Loucy (cell line): ENCODE results near the gene MYT1.

ENCODE experiments used
- EZH2phosphoT487 ChIP-seq: fragments of 200-600 bp; IDR thresholded peaks from 2 replicates; pipeline ENCODE4 v1.6.1; 2018; ENCODE audit warnings: antibody characterized with exemption, mild to moderate bottlenecking, moderate library complexity, borderline replicate concordance
- TF ChIP-seq, protein P1 (sequence below): fragments of 200-600 bp; sonication (generic); conservative IDR thresholded peaks from 2 replicates; pipeline ENCODE4 v1.5.1; 2014; ENCODE audit warnings: mild to moderate bottlenecking, antibody characterized with exemption, low read length

DNA sequence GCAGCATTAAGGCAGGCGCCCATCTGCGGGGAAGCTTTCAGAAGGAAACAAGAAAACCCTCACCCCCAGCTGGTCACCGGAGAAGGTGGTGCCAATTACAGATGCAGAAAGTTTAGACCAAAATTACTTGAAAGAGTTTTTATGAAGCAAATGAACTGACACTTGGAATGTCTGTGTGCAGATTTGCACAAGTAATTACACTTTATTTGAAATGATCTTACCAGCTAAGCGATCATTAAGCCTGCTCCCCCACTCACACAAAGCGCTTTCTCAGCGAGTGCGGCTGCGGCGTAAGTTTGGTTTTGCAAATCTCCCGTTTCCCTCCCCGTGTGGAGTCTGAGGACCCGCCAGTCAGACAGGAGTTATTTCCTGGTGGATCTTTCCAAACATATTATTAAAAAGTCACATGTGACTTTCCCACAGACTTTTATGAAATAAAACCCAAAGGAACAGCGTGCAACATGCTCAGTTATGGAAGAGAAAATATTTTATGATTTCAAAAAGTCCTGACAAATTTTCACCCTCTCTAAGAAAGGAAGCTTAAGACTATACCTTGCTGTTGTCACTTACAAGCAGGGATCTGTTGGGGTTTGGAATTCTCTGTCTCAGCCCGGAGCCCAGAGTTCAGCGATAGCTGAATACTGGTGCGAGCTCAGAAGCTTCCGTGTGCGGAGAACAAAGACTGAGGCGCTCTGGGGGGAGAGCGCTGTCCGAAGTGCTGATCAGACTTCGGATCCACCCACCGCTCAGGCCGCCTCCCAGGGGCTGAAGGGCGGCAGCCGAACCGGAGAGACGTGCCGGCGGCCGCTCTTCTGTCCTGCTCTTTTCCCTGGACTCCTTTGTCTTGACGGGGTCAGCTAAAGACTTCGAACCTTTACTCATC lies 2.7 kb upstream of the MYT1 start:
- TF ChIP-seq, protein P1, sequence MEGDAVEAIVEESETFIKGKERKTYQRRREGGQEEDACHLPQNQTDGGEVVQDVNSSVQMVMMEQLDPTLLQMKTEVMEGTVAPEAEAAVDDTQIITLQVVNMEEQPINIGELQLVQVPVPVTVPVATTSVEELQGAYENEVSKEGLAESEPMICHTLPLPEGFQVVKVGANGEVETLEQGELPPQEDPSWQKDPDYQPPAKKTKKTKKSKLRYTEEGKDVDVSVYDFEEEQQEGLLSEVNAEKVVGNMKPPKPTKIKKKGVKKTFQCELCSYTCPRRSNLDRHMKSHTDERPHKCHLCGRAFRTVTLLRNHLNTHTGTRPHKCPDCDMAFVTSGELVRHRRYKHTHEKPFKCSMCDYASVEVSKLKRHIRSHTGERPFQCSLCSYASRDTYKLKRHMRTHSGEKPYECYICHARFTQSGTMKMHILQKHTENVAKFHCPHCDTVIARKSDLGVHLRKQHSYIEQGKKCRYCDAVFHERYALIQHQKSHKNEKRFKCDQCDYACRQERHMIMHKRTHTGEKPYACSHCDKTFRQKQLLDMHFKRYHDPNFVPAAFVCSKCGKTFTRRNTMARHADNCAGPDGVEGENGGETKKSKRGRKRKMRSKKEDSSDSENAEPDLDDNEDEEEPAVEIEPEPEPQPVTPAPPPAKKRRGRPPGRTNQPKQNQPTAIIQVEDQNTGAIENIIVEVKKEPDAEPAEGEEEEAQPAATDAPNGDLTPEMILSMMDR = no peak
- no peak for TF ChIP-seq EZH2phosphoT487
